H1 (cell line): ENCODE measurements around the gene PPP1R14B. TPM values are rescaled to one million over a fixed set of nuclear protein-coding genes. Genes with fewer than 3 reads are reported as not detected.

ENCODE experiments used
- BRCA1 ChIP-seq: IDR thresholded peaks from 2 replicates; pipeline ENCODE4 v1.6.1; 2012; ENCODE audit warnings: low read depth, low read length, improper control_type of control experiment
- CEBPB ChIP-seq: IDR thresholded peaks from 2 replicates; pipeline ENCODE4 v1.6.1; 2012; ENCODE audit warnings: low read depth, low read length
- CHD2 ChIP-seq: IDR thresholded peaks from 2 replicates; pipeline ENCODE4 v1.6.1; 2012; ENCODE audit warnings: low read length, improper control_type of control experiment
- EP300 ChIP-seq, 2 experiments: IDR thresholded peaks; 1 replicate in 1 of 2; 2 replicates in 1 of 2; pipeline ENCODE4 v1.6.1; 2011 to 2012; ENCODE audit warnings: low read depth in 2 of 2, low read length in 2 of 2, mild to moderate bottlenecking in 2 of 2, borderline replicate concordance in 1 of 2, inconsistent platforms in 1 of 2, moderate library complexity in 1 of 2
- FOSL1 ChIP-seq: IDR thresholded peaks from 2 replicates; pipeline ENCODE4 v1.6.1; 2011; ENCODE audit warnings: mild to moderate bottlenecking, low read depth, low read length, moderate library complexity; ENCODE audit not compliant: insufficient read depth
- HDAC6 ChIP-seq: IDR thresholded peaks from one replicate; pipeline ENCODE4 v1.7.1; 2012; ENCODE audit warnings: low read depth, mild to moderate bottlenecking, inconsistent platforms, low read length, moderate library complexity
- RBBP5 ChIP-seq: IDR thresholded peaks from 2 replicates; pipeline ENCODE4 v1.7.1; 2012; ENCODE audit warnings: low read depth, mild to moderate bottlenecking, inconsistent platforms, low read length, moderate library complexity, borderline replicate concordance
- SP1 ChIP-seq: IDR thresholded peaks from 2 replicates; pipeline ENCODE4 v1.6.1; 2011; ENCODE audit warnings: low read depth, low read length
- TCF12 ChIP-seq: IDR thresholded peaks from 2 replicates; pipeline ENCODE4 v1.6.1; 2011; ENCODE audit warnings: low read depth, mild to moderate bottlenecking, low read length
- TEAD4 ChIP-seq: IDR thresholded peaks from 2 replicates; pipeline ENCODE4 v1.6.1; 2012; ENCODE audit warnings: low read depth, low read length, inconsistent platforms, mixed read lengths
- polyA plus RNA-seq, 7 experiments: library from polyadenylated mRNA; depleted of rRNA in 3 of 7; stranded (reverse) in 5 of 7; unstranded in 2 of 7; fragments of >200 nt in 5 of 7; fragments of 200-250 nt in 2 of 7; gene quantifications; 1 replicate in 5 of 7; 2 replicates in 1 of 7; 4 replicates in 1 of 7; pipeline versions ENCODE4 v1.2.1 to v1.2.3, GENCODE V29; 2011 to 2013; ENCODE audit warnings: missing spikeins in 2 of 7, mixed read lengths in 2 of 7
- total RNA-seq: library from RNA; stranded (reverse); fragmentation: NEBNext Ultra II Directional; extraction: Animal tissue kit (Norgen Biotek cat#: 25700); gene quantifications from 2 replicates; pipeline ENCODE4 v1.2.1, GENCODE V29; 2021
- TF ChIP-seq, protein P1 (sequence below): IDR thresholded peaks from 2 replicates; pipeline ENCODE4 v1.6.1; 2012; ENCODE audit warnings: inconsistent platforms
- TF ChIP-seq, protein P2 (sequence below): IDR thresholded peaks from 2 replicates; pipeline ENCODE4 v1.6.1; 2012; ENCODE audit warnings: inconsistent platforms

Gene PPP1R14B
- total and polyA plus RNA-seq, 2 of the 8 experiments (the other 6 are each of a cell fraction or from before 2014, with no cell fraction given): 265 to 419 TPM

DNA sequence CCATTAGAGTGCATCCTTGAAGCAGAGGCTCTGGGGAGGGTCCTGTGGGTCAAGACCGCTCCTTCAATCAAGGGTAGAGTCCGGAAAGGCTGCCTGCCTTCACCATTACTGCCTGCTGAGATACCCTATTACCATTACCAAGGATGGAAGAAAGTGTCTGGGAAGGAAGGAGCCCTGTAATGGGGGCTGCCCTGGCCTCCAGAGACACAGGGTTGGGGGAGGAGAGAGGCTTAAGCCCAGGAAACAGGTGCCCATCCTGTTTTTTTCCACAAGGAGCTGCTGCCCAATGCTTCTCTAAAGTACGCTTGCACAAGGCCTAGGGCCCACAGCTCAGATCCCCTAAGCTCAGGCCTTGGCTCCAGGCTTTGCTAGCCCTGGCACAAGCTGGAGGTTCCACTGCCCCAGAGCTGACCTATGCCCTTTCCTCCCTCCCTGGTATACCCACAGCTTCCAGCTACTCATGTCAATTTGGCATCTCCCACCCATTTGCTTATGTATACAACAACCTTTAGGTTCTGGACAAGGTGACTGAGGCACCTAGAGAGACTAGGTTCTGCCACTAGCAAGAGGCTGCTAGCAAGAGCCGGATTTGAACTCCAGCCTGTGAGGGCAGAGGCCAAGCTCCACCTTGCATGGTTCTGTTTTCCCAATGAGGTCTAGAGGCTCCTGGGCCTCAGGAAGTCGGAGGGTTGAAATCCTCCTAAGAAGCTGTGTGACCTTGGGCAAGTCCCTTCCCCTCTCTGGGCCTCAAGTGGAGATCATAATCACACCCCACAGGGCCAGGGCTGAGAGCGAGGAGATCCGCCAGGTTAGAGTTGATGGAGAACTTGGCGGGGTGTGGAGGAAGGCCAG is 3.0 kb upstream of the PPP1R14B start (continued):
- TF ChIP-seq SP1 (peak; percentile 83), HDAC6 (no peak), TEAD4 (no peak), RBBP5 (no peak), FOSL1 (no peak), TCF12 (peak; percentile 69; the same call in 1 of the 2 replicates), EP300 (IDR thresholded peaks at IDR 0.05; ENCODE audit: borderline replicate concordance in 1 of 2, low read depth in 2 of 2, low read length in 2 of 2) (peak in 1 of 2 experiments; percentile 60; a peak in 1 of 3 replicates), CEBPB (no peak), CHD2 (no peak), BRCA1 (no peak)
- TF ChIP-seq, protein P1, sequence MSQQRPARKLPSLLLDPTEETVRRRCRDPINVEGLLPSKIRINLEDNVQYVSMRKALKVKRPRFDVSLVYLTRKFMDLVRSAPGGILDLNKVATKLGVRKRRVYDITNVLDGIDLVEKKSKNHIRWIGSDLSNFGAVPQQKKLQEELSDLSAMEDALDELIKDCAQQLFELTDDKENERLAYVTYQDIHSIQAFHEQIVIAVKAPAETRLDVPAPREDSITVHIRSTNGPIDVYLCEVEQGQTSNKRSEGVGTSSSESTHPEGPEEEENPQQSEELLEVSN: no peak
- TF ChIP-seq, protein P2, sequence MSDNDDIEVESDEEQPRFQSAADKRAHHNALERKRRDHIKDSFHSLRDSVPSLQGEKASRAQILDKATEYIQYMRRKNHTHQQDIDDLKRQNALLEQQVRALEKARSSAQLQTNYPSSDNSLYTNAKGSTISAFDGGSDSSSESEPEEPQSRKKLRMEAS: no peak
